ENCODE results near the gene CNTNAP5. TPM values are rescaled to one million over a fixed set of nuclear protein-coding genes. Genes with fewer than 3 reads are reported as not detected.

Gene CNTNAP5
- total and polyA plus RNA-seq, 2 of the 8 experiments (the other 6 are each of a cell fraction or from before 2014, with no cell fraction given): 0.11 to 0.76 TPM

GRCh38 chr2:124171472-124172063 lies 146.5 kb downstream of the CNTNAP5 start:
- no peak overlapping the region for H2BK120ac ChIP-seq (replicated peaks; ENCODE audit: low read depth, low read length)
- no peak overlapping the region for H3K23ac ChIP-seq (ENCODE audit: insufficient read length)
- H2BK12ac ChIP-seq (ENCODE audit: low read depth, low read length): no peak overlapping the region
- no peak overlapping the region for H2AK5ac ChIP-seq (ENCODE audit: low read depth, low read length)
- peaks cover 0 to 4% (median 0%) of the 10 kb centered on the region in 4 experiments; a peak in 1 of 7 replicates for H3K4me1 ChIP-seq (replicated peaks in 1 of 4; ENCODE audit: control insufficient read depth in 3 of 4, insufficient read depth in 4 of 4, low read length in 3 of 4)
- H3K9me3 ChIP-seq (ENCODE audit: insufficient read depth in 2 of 2, low read depth in 1 of 2, low read length in 1 of 2): no peaks in the 10 kb centered on the region
- H3K4ac ChIP-seq (replicated peaks; ENCODE audit: insufficient read length, low read depth, low read length): no peak overlapping the region
- H3K4me2 ChIP-seq (ENCODE audit: insufficient read depth in 1 of 2, low read depth in 2 of 2, low read length in 2 of 2): no peak overlapping the region
- no peak overlapping the region for H4K91ac ChIP-seq (replicated peaks; ENCODE audit: insufficient read length, low read length)
- H3K18ac ChIP-seq (ENCODE audit: extremely low read depth, low read length): no peak overlapping the region
- no peak overlapping the region for H4K5ac ChIP-seq (ENCODE audit: insufficient read length, low read depth, low read length)
- no peaks in the 10 kb centered on the region for H4K20me1 ChIP-seq (replicated peaks in 1 of 2; ENCODE audit: control insufficient read depth in 1 of 2, insufficient read depth in 2 of 2, low read length in 2 of 2)
- TF ChIP-seq TAF7 (optimal IDR thresholded peaks at IDR 0.05; ENCODE audit: borderline replicate concordance, low read depth, low read length): no peak
- no peak for TF ChIP-seq CBX8 (IDR thresholded peaks at IDR 0.05; ENCODE audit: borderline replicate concordance, low read depth, low read length)
- TF ChIP-seq EP300 (IDR thresholded peaks at IDR 0.05; ENCODE audit: borderline replicate concordance in 1 of 2, low read depth in 2 of 2, low read length in 2 of 2): no peak
- TF ChIP-seq KDM5A (IDR thresholded peaks at IDR 0.05; ENCODE audit: low read length): no peak
- no peak for TF ChIP-seq EZH2 (IDR thresholded peaks at IDR 0.05; ENCODE audit: low read depth, low read length, severe bottlenecking)
- TF ChIP-seq SP2 (IDR thresholded peaks at IDR 0.05; ENCODE audit: low read length): no peak
- no peak for TF ChIP-seq SP4 (IDR thresholded peaks at IDR 0.05; ENCODE audit: low read length)
- TF ChIP-seq SIRT6 (IDR thresholded peaks at IDR 0.05; ENCODE audit: low read length): no peak
- no peak for TF ChIP-seq SP1 (IDR thresholded peaks at IDR 0.05; ENCODE audit: low read depth, low read length)
- TF ChIP-seq CBX5 (IDR thresholded peaks at IDR 0.05; ENCODE audit: low read depth, low read length): no peak
- no peak for TF ChIP-seq RNF2 (IDR thresholded peaks at IDR 0.05; ENCODE audit: borderline replicate concordance, low read depth, low read length, missing control alignments, poor library complexity, severe bottlenecking)
- TF ChIP-seq KDM1A (IDR thresholded peaks at IDR 0.05; ENCODE audit: borderline replicate concordance, low read length): no peak
- H3K36me3 ChIP-seq (ENCODE audit: control insufficient read depth in 2 of 4, insufficient read depth in 4 of 4, low read length in 3 of 4): no peaks in the 10 kb centered on the region
- no peak overlapping the region for H3K27ac ChIP-seq (ENCODE audit: low read depth, low read length)
- H2AFZ ChIP-seq (ENCODE audit: low read length): no peak overlapping the region
- no peaks in the 10 kb centered on the region for H3K79me2 ChIP-seq (ENCODE audit: control insufficient read depth in 1 of 2, insufficient read depth in 2 of 2, low read length in 2 of 2)
- CTCF ChIA-PET (ENCODE audit: partially characterized antibody): interaction anchor here (0.7 to 0.9 kb wide), 2 partner anchors 278 to 381 kb away, joined by 3 read pairs; no protein-coding TSS in a partner anchor
- H3K27me3 ChIP-seq (replicated peaks in 1 of 4; ENCODE audit: control insufficient read depth in 3 of 4, extremely low read depth in 1 of 4, insufficient read depth in 3 of 4, low read length in 3 of 4): no peaks in the 10 kb centered on the region
- no peak overlapping the region for H3K9ac ChIP-seq (replicated peaks in 1 of 4; ENCODE audit: extremely low read depth in 1 of 4, low read depth in 3 of 4, low read length in 3 of 4)
- H2BK15ac ChIP-seq (ENCODE audit: low read length): no peak overlapping the region
- POLR2A ChIA-PET (ENCODE audit: partially characterized antibody): interaction anchor here (0.6 kb wide), 1 partner anchor 9 kb away, joined by 3 read pairs; no protein-coding TSS in a partner anchor
- no peak overlapping the region for H3K14ac ChIP-seq (ENCODE audit: insufficient read length)
- FAIRE-seq: no peak
- no peaks in the 10 kb centered on the region for H3K23me2 ChIP-seq (ENCODE audit: low read depth, low read length)
- no peak overlapping the region for H3K56ac ChIP-seq (replicated peaks; ENCODE audit: insufficient read length, low read depth, low read length)
- H3K4me3 ChIP-seq (ENCODE audit: extremely low read depth in 1 of 4, insufficient read depth in 2 of 4, low read depth in 3 of 4, low read length in 4 of 4): no peak overlapping the region
- WGBS, 2 experiments (ENCODE audit: extremely low coverage in 1 of 2, insufficient coverage in 1 of 2, insufficient read length in 1 of 2, insufficient replicate concordance in 2 of 2, low coverage in 1 of 2, low lambda C conversion rate in 2 of 2, missing lambda C conversion rate in 1 of 2): 88% methylated on average over 3 of the region's 3 CpGs; no CpG with 5 or more reads in 1 of the 2 experiments
- H4K8ac ChIP-seq (ENCODE audit: extremely low read depth, insufficient read depth, low read length): no peak overlapping the region
- H3K79me1 ChIP-seq (ENCODE audit: low read depth, low read length): no peaks in the 10 kb centered on the region
- H2BK5ac ChIP-seq (ENCODE audit: low read depth, low read length): no peak overlapping the region
- no peak for DNase-seq (ENCODE audit: low read depth in 1 of 2, low spot score in 2 of 2)
- no peak overlapping the region for H2BK20ac ChIP-seq (ENCODE audit: low read length)

Measured in H1 (cell line).